Astrocyte of the hippocampus (primary cell): ENCODE data around the gene COX7A2.

Experiments
- DNase-seq: peaks from one replicate; pipeline ENCODE4 v3.0.0; 2011; ENCODE audit warnings: low read depth, low spot score

The COX7A2 gene

GRCh38 chr6:75221116-75221515 lies 22.5 kb downstream of the COX7A2 start:
- DNase-seq: no peak

DNA sequence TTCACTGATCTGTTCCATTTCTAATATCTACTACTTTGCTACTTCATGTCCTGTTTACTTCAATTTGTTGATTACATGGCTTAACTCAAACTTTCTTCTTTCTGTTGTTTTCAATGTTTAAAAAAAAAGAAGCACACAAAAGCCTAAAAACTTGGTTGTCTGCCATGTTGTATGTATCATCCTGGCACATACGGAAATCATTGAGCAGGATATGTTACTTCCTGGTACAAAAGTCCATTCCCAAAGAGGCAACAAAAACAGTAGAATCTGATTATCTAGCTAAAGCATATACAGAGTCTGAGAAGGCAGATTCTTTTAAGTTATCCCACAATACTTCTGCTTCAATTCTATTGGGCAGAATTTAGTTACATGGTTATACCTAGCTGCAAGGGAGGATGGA lies 23.2 kb downstream of the COX7A2 start:
- no peak for DNase-seq

GRCh38 chr6:75219263-75219662 lies 24.3 kb downstream of the COX7A2 start:
- no peak for DNase-seq

- no peak for DNase-seq
Measured at GRCh38 chr6:75217193-75217592, 26.4 kb downstream of the COX7A2 start.

DNA sequence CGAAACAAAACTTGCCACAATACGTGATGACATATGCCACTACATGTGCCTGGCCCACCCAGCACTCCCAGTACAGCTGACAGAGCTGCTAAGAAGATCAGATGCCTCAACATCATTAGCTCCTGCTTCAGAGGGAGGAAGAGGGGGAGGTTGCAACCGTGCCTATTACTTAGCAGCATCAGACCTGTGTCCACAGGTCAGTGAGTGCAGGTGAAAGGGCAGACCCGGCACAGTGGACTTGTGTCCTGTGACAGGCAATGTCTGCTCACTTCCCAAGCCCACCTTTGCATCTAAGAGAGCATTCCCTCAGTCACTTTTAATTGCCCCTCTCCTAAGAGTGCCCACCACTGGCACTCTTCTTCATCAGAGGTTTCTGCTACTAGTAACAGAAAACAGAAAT lies 28.3 kb downstream of the COX7A2 start:
- DNase-seq: no peak

DNA sequence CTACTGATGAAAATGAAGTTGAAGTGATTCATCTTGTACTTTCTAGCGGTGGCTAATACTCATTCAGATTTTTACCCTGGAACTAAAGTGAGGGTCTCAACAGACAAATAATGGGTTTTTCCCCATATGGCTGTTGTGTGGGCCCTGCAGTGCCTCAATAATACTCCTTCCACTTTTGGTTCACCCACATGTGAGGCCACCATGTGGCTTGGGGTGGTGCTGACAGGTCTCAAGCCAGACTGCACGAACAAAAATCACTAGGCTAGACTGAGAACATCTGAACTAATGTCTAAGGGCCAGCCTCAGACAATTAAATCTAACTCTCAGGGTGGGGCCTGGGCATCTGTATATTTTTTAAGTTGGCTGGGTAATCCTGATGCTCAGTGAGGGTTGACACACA lies 29.9 kb downstream of the COX7A2 start:
- DNase-seq: no peak

GRCh38 chr6:75213112-75213511 lies 30.5 kb downstream of the COX7A2 start:
- no peak for DNase-seq

DNA sequence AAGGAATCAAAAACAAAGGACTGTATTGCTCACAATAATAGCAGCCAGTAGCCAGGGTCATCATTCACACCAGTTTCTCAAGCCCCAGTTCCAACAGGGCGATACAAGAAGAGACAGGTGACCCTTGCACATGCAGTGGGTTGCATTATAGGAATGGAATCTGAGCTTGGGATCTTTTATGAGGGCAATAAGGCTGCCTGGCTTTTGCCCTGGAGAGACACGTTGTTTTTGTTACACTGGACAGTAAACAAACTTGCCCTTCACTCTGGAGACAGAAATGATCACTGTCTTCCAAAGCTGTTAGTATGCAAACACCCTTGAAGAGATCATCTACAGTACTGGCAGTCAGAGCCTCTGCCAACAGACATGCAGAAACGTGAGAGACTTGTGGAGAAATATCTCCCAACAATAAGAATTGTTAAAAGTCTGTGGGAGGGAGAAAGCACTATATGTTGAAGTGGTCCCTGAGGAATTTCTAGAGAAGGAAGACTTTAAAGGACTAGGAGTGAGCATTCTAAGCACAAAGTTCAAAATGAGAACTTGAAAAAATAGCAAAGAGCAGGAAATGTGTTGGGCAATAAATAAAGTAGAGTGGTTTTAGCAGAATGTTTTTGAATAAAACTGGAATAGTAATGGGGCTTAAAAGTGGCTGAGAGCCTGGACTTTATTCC lies 31.5 kb downstream of the COX7A2 start:
- DNase-seq: no peak

GRCh38 chr6:75210885-75211739 lies 32.5 kb downstream of the COX7A2 start:
- DNase-seq: peak; percentile 77

DNA sequence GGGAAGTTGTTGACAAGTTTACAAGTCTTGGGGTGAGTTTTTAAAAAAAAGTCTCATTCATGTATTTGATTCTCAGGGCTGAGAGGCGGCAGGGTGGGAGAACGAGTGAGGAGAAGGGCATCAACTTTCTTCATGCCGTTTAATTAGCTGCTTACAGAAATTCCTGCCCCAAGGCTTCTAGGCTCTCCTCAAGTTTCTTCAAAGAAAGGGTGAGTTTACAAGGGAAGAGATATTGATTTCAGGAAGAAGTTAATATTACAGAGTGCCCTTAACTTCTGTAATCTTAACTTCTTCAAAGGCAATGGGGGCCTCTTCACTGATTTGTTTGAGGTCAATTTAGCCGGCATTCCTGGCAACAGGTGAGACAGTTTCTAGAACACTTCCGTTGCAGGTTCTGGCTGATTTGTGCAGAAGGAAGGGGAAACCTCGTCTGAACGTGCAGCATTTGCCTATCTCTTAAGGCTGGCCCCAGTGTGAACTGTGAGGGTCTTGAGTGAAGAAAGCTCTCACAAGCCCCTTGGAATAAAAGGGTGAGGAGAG lies 34.3 kb downstream of the COX7A2 start:
- DNase-seq: no peak

DNA sequence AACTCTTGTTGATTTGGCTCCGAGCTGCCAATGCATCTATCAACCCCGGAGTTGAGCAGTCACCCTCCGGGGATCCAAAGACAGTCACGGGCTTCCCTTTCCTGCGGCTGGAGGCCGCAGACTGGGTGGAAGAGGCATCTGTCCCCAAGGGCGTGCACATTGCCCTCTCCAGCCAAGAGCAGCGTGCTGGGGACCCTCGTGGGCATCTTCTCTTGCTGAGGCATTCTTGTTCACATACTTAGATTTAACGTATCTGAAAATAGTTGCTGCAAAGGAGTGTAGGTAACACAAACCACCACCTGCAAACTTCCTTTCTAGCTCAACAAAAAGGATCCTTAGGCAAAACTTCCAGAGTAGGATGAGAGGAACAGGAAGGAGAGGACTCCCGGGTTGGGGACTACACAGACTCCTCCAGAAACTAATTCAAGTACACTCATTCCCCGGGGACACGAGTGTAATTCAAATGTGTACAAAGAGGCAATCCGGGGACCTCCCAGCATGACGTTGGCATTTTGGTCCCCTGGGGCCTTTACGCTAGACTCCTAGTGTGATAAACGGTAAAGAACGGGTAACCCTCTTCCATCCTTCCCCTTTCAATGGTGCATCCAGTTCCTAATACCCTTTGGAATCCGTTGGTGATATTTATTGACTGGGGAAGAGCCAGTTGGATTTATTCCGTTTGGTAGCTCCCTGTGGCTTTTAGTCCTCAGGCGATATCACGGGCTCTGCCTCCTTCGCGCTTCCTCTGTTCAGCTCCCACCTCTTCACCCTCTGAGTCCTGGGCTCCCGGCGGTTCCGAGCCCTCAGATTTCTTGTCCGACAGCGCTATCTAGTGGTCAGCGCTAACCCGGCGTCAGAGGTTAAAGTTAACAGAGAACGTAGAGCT lies 35.1 kb downstream of the COX7A2 start:
- DNase-seq: peak; percentile 90

- DNase-seq: peak; percentile 64
Measured at GRCh38 chr6:75206576-75207342, 36.8 kb downstream of the COX7A2 start.

DNA sequence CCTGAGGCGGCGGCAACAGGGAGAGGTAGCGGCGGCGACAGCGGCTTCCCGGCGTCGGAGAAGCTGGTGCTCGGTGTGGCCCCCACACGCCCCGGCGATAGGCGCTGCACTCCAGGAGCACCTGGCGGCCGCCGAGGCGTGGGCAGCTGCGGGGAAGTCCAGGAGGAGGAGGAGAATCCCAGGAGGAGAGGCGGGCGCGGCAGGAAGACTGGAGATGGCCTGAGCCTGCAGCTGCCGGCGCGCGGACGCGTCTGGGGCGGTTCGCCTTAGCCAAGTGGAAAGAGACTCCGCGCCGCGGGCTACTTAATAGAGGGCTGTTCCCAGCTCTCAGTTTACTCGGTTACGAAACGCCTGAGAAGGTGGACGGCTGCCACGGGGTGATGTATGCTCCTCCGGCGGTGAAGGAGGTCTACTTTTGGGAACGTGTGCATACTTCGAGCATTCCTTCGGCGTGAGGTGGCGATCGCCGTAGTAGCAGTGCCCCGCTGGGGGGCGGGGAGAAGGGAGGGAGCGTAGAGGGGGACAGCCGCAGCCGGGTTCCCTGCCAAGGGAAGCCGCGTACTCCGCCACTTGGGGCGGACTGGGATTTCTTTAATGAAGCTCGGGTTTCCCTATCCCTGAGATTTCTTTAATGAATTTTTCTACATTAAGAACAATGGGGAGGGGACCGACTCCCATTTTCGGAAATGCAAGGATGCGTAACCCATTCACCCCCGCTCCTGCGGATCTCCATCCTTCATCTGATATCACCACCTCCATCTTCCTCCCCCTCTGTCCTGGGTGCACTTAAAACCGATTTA lies 37.6 kb downstream of the COX7A2 start, which contains the start of gene COL12A1:
Gene COL12A1 (minus strand): TSS at position 278 of the 800 bp plus-strand sequence. CDS start 3,261 bp downstream, outside the sequence.
- peak; percentile 97 for DNase-seq

GRCh38 chr6:75204959-75205775 lies 38.4 kb downstream of the COX7A2 start:
- DNase-seq: peak; percentile 91

GRCh38 chr6:75204217-75204958 lies 39.2 kb downstream of the COX7A2 start:
- peak; percentile 93 for DNase-seq

DNA sequence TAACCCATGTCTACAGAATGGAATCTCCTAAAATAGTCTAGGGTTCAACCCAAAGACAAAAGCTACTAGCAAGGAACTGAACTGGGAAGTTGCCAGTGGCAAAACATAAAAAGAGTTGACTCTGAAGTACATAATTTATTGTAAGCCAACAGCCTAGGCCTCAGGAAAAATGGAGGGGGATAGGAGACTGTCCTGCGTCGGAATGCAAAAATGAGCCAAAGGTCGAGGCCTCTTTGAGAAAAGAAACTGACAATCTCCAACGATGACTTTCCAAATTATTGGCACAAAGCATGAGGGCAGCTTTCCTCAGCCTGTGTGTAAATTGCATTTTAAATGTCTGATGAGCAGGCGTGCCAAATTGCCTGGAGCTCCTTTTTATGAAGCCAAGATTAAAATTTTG lies 39.9 kb downstream of the COX7A2 start:
- DNase-seq: no peak

DNA sequence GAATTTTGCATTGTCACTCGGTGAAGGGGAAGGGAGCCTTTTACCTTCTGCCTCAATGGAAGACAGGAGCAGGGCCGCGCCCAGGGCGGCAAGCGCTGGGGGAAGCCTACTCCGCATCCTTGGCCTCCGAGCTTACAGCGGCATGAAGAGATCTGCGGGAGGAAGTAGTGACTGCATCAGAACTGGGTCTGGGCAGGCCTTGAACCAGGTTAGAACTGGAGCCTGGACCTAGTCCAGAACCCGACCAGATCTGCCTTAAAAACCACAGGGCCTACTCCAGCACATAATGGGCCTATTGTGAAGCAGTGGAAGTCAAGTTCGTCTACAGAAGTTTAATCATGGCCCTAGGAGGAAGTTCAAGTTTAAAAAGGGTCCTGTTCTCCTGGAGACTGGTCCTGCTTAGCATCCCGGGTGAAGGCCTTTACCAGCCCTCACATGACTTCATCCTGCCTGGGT lies 40.9 kb downstream of the COX7A2 start:
- DNase-seq: peak; percentile 27
